B cell (primary cell): ENCODE measurements around the gene CAPS2. TPM values are rescaled to one million over a fixed set of nuclear protein-coding genes. Genes with fewer than 3 reads are reported as not detected.

Source experiments
- ATAC-seq: fragments of 200-7000 bp; cut with Tn5 transposase; one replicate; pipeline ENCODE4 v1.10.0; 2021; ENCODE audit warnings: low read depth, mild to moderate bottlenecking, moderate number of reproducible peaks, moderate library complexity
- CTCF ChIA-PET: fragments of 350-600 bp; sonication (Branson Sonifier 250); formaldehyde crosslinking; loops from one replicate; lab custom pipeline; 2021; ENCODE audit warnings: antibody characterized with exemption, inconsistent platforms; lab: Charles Lee
- POLR2A ChIA-PET: fragments of 350-600 bp; sonication (Branson Sonifier 250); formaldehyde crosslinking; loops from one replicate; lab custom pipeline; 2021; ENCODE audit warnings: antibody characterized with exemption; lab: Charles Lee
- DNase-seq: peaks from one replicate; pipeline ENCODE4 v3.0.0; 2013
- H2AFZ ChIP-seq: 2 replicates; pipeline ENCODE4 v1.6.1; 2012; ENCODE audit warnings: mild to moderate bottlenecking, low read depth, low read length; ENCODE audit not compliant: insufficient read depth, poor library complexity, severe bottlenecking
- H3K27ac ChIP-seq, 2 donors: 1 replicate in 1 of 2; 2 replicates in 1 of 2; pipeline ENCODE4 v1.5.1; 2012 to 2013; ENCODE audit warnings: low read length in 2 of 2, mild to moderate bottlenecking in 2 of 2, moderate library complexity in 1 of 2
- H3K27me3 ChIP-seq, 4 experiments: fragments of 200-600 bp in 1 of 4; sonication (generic) in 1 of 4; replicated peaks in 1 of 4; 1 replicate in 2 of 4; 2 replicates in 2 of 4; pipeline versions ENCODE4 v1.6.1 to v1.7.0; 2013 to 2016; ENCODE audit warnings: low read length in 3 of 4, mild to moderate bottlenecking in 2 of 4, mixed read lengths in 1 of 4, moderate library complexity in 1 of 4; ENCODE audit not compliant: insufficient read depth in 4 of 4, control insufficient read depth in 3 of 4; ENCODE audit errors: control extremely low read depth in 1 of 4
- H3K36me3 ChIP-seq, 2 experiments: replicated peaks in 1 of 2; 1 replicate in 1 of 2; 2 replicates in 1 of 2; pipeline versions ENCODE4 v1.6.1 to v1.7.1; 2013; ENCODE audit warnings: low read length in 1 of 2; ENCODE audit not compliant: insufficient read depth in 2 of 2, control insufficient read depth in 1 of 2; ENCODE audit errors: control extremely low read depth in 1 of 2, extremely low read depth in 1 of 2
- H3K4me1 ChIP-seq, 2 donors: fragments of 200-600 bp in 1 of 2; sonication (generic) in 1 of 2; 1 replicate in 1 of 2; 2 replicates in 1 of 2; pipeline versions ENCODE4 v1.5.1 to v1.6.1; 2013 to 2017; ENCODE audit warnings: low read length in 2 of 2; ENCODE audit not compliant: control insufficient read depth in 2 of 2, insufficient read depth in 2 of 2
- H3K4me2 ChIP-seq: replicated peaks from 2 replicates; pipeline ENCODE3; 2012; ENCODE audit warnings: mild to moderate bottlenecking, low read depth, low read length; ENCODE audit not compliant: poor library complexity, severe bottlenecking
- H3K4me3 ChIP-seq, 5 experiments: fragments of 200-600 bp in 1 of 5; sonication (generic) in 1 of 5; 1 replicate in 3 of 5; 2 replicates in 2 of 5; pipeline versions ENCODE4 v1.5.1 to v1.7.0; 2011 to 2016; ENCODE audit warnings: low read length in 4 of 5, mild to moderate bottlenecking in 4 of 5, low read depth in 2 of 5, control low read depth in 1 of 5, moderate library complexity in 1 of 5; ENCODE audit not compliant: insufficient read depth in 1 of 5; ENCODE audit errors: control extremely low read depth in 1 of 5, extremely low read depth in 1 of 5
- H3K79me2 ChIP-seq: fragments of 200-600 bp; sonication (generic); one replicate; pipeline ENCODE4 v1.6.0; 2016; ENCODE audit warnings: low read length; ENCODE audit not compliant: control insufficient read depth, insufficient read depth
- H3K9ac ChIP-seq: fragments of 200-600 bp; sonication (generic); 2 replicates; pipeline ENCODE4 v1.6.1; 2017; ENCODE audit warnings: mild to moderate bottlenecking, low read length, moderate library complexity
- H3K9me3 ChIP-seq, 3 donors: one replicate each; pipeline versions ENCODE4 v1.6.1 to v1.7.1; 2013; ENCODE audit warnings: low read length in 2 of 3; ENCODE audit not compliant: control insufficient read depth in 2 of 3, insufficient read depth in 1 of 3; ENCODE audit errors: control extremely low read depth in 1 of 3
- H4K20me1 ChIP-seq: 2 replicates; pipeline ENCODE4 v1.6.0; 2012; ENCODE audit warnings: mild to moderate bottlenecking, low read length; ENCODE audit not compliant: insufficient read depth, control insufficient read depth, poor library complexity, severe bottlenecking
- H3K27ac Mint-ChIP-seq: one replicate; pipeline ENCODE4 v1.8.0; 2021; ENCODE audit warnings: mixed read lengths
- H3K27me3 Mint-ChIP-seq: one replicate; pipeline ENCODE4 v1.8.0; 2021; ENCODE audit warnings: mixed read lengths
- H3K4me1 Mint-ChIP-seq: one replicate; pipeline ENCODE4 v1.8.0; 2021; ENCODE audit warnings: mixed read lengths
- H3K4me3 Mint-ChIP-seq: one replicate; pipeline ENCODE4 v1.8.0; 2021; ENCODE audit warnings: mixed read lengths
- H3K9me3 Mint-ChIP-seq: one replicate; pipeline ENCODE4 v1.8.0; 2022; ENCODE audit warnings: mixed read lengths; ENCODE audit not compliant: insufficient read depth
- CTCF ChIP-seq: fragments of 200-600 bp; IDR thresholded peaks from one replicate; pipeline ENCODE4 v1.8.0; 2022; ENCODE audit warnings: antibody characterized with exemption, mild to moderate bottlenecking
- EZH2 ChIP-seq: IDR thresholded peaks from 2 replicates; pipeline ENCODE4 v1.6.1; 2012; ENCODE audit warnings: borderline replicate concordance, low read depth, mild to moderate bottlenecking, moderate library complexity, low read length; ENCODE audit not compliant: insufficient read depth, poor library complexity, severe bottlenecking
- WGBS: methylation state at CpG from one replicate; pipeline ENCODE4 v1.1.5; 2013; ENCODE audit warnings: missing lambda C conversion rate; ENCODE audit not compliant: insufficient coverage; 5-methylcytosine and 5-hydroxymethylcytosine counted together
- intact Hi-C: fragments of 100-400 bp; cut with micrococcal nuclease; formaldehyde crosslinking; loops from one replicate; pipeline ENCODE4 v1.10.0; 2022
- polyA plus RNA-seq: library from polyadenylated mRNA; depleted of rRNA; stranded (reverse); fragments of >200 nt; gene quantifications from 2 replicates; pipeline ENCODE4 v1.2.3, GENCODE V29; 2012
- total RNA-seq, 2 donors: library from RNA; stranded (reverse); fragments of 120-200 nt in 1 of 2; gene quantifications; 1 replicate in 1 of 2; 2 replicates in 1 of 2; pipeline versions ENCODE4 v1.2.3 to v1.2.4, GENCODE V29; 2013 to 2022

CAPS2 gene
- total and polyA plus RNA-seq, 2 donors (not counting 1 experiment from before 2014, with no cell fraction given) = 2.3 to 8.4 TPM

- no peaks in the 10 kb centered on the region for H3K9me3 Mint-ChIP-seq
- no peaks in the 10 kb centered on the region for H3K4me1 ChIP-seq
- no peaks in the 10 kb centered on the region for H3K9me3 ChIP-seq
- no peak overlapping the region for H3K4me2 ChIP-seq
- H3K4me3 ChIP-seq = no peak overlapping the region
- H3K27ac ChIP-seq = no peak overlapping the region
- no peaks in the 10 kb centered on the region for H3K27me3 ChIP-seq
- no peaks in the 10 kb centered on the region for H3K4me1 Mint-ChIP-seq
- H3K27ac Mint-ChIP-seq = no peak overlapping the region
- ChIA-PET CTCF (no interaction called here), POLR2A (no interaction called here)
- H3K9ac ChIP-seq = no peak overlapping the region
- no peak for DNase-seq
- no peak for TF ChIP-seq CTCF
- no peak for TF ChIP-seq EZH2
- no peak overlapping the region for H2AFZ ChIP-seq
- H3K36me3 ChIP-seq = no peaks in the 10 kb centered on the region
- WGBS = no CpG with 5 or more reads among the region's 1 CpG
- no peaks in the 10 kb centered on the region for H3K27me3 Mint-ChIP-seq
- no peaks in the 10 kb centered on the region for H3K79me2 ChIP-seq
- no peak for ATAC-seq
- H3K4me3 Mint-ChIP-seq = no peak overlapping the region
- intact Hi-C loops = no loop called here
- no peaks in the 10 kb centered on the region for H4K20me1 ChIP-seq
Observed at GRCh38 chr12:75291014-75291413, 39.1 kb downstream of the CAPS2 start.

GRCh38 chr12:75289753-75290152 lies 40.4 kb downstream of the CAPS2 start:
- Mint-ChIP-seq H3K27me3 (no peaks in the 10 kb centered on the region), H3K9me3 (no peaks in the 10 kb centered on the region), H3K4me3 (no peak overlapping the region), H3K4me1 (no peaks in the 10 kb centered on the region), H3K27ac (no peak overlapping the region)
- H3K9me3 ChIP-seq = no peaks in the 10 kb centered on the region
- H3K4me2 ChIP-seq = no peak overlapping the region
- no peaks in the 10 kb centered on the region for H3K4me1 ChIP-seq
- no peak overlapping the region for H3K4me3 ChIP-seq
- intact Hi-C loops = no loop called here
- no peaks in the 10 kb centered on the region for H3K79me2 ChIP-seq
- H3K9ac ChIP-seq = no peak overlapping the region
- TF ChIP-seq CTCF = no peak
- no peak for TF ChIP-seq EZH2
- DNase-seq (no peak), ATAC-seq (no peak)
- POLR2A ChIA-PET = no interaction called here
- no peak overlapping the region for H2AFZ ChIP-seq
- no peak overlapping the region for H3K27ac ChIP-seq
- H3K36me3 ChIP-seq = no peaks in the 10 kb centered on the region
- CTCF ChIA-PET = no interaction called here
- no peaks in the 10 kb centered on the region for H3K27me3 ChIP-seq
- no CpG with 5 or more reads among the region's 1 CpG for WGBS
- H4K20me1 ChIP-seq = no peaks in the 10 kb centered on the region
